SK-N-SH (cell line): ENCODE results near the gene ATP5PD. TPM values are rescaled to one million over a fixed set of nuclear protein-coding genes. Genes with fewer than 3 reads are reported as not detected.
A peak's percentile ranks its signal among the peaks of the same experiment; 100 is the strongest.

Experiments used
- CTCF ChIA-PET: fragments of 300-600, 350-600 bp; formaldehyde crosslinking; extraction: SDS; loops from one replicate; lab custom pipeline; 2021; lab: Yijun Ruan, JAX
- POLR2A ChIA-PET: fragments of 350-600 bp; sonication (Branson Sonifier 250); formaldehyde crosslinking; extraction: SDS; loops from one replicate; lab custom pipeline; 2020; ENCODE audit warnings: antibody characterized with exemption, inconsistent platforms; lab: Yijun Ruan, JAX
- DNase-seq: peaks from one replicate; pipeline ENCODE4 v3.0.0; 2012
- H2AFZ ChIP-seq: fragments of 200-600 bp; sonication (generic); 2 replicates; pipeline ENCODE4 v1.8.1; 2016; ENCODE audit warnings: antibody characterized with exemption, mild to moderate bottlenecking, low read depth
- H3F3A ChIP-seq: fragments of 200-600 bp; sonication (generic); replicated peaks from 2 replicates; pipeline ENCODE3; 2016; ENCODE audit warnings: antibody characterized with exemption, mild to moderate bottlenecking; ENCODE audit not compliant: insufficient read depth
- H3K27ac ChIP-seq, 2 experiments: fragments of 200-500 bp in 1 of 2; fragments of 200-600 bp in 1 of 2; sonication (Bioruptor generic) in 1 of 2; sonication (generic), shearing (Covaris generic) in 1 of 2; 2 replicates each; pipeline versions ENCODE4 v1.5.1 to v1.6.1; 2014 to 2016; ENCODE audit warnings: low read depth in 2 of 2, inconsistent platforms in 1 of 2, low read length in 1 of 2, mild to moderate bottlenecking in 1 of 2, mixed read lengths in 1 of 2
- H3K27me3 ChIP-seq: fragments of 200-600 bp; sonication (generic), shearing (Covaris generic); 2 replicates; pipeline ENCODE4 v1.6.1; 2016; ENCODE audit warnings: mixed run types; ENCODE audit not compliant: insufficient read depth
- H3K36me3 ChIP-seq, 2 experiments: fragments of 200-500 bp in 1 of 2; fragments of 200-600 bp in 1 of 2; sonication (Bioruptor generic) in 1 of 2; sonication (generic) in 1 of 2; replicated peaks in 1 of 2; 2 replicates each; pipeline versions ENCODE3 to v1.5.1; 2014 to 2016; ENCODE audit warnings: low read length in 1 of 2, mild to moderate bottlenecking in 1 of 2; ENCODE audit not compliant: insufficient read depth in 2 of 2, control insufficient read depth in 1 of 2
- H3K4me1 ChIP-seq, 2 experiments: fragments of 200-500 bp in 1 of 2; fragments of 200-600 bp in 1 of 2; sonication (Bioruptor generic) in 1 of 2; sonication (generic), shearing (Covaris generic) in 1 of 2; 2 replicates each; pipeline versions ENCODE4 v1.5.1 to v1.6.1; 2014 to 2016; ENCODE audit warnings: low read depth in 1 of 2, low read length in 1 of 2, mixed run types in 1 of 2; ENCODE audit not compliant: insufficient read depth in 2 of 2, control insufficient read depth in 1 of 2
- H3K4me2 ChIP-seq: fragments of 200-600 bp; sonication (generic), shearing (Covaris generic); 2 replicates; pipeline ENCODE4 v1.6.1; 2017; ENCODE audit warnings: mixed run types
- H3K4me3 ChIP-seq, 2 experiments: fragments of 200-500 bp in 1 of 2; fragments of 200-600 bp in 1 of 2; sonication (Bioruptor generic) in 1 of 2; sonication (generic), shearing (Covaris generic) in 1 of 2; 2 replicates each; pipeline versions ENCODE4 v1.5.1 to v1.8.1; 2014 to 2016; ENCODE audit warnings: low read depth in 2 of 2, inconsistent platforms in 1 of 2, low read length in 1 of 2, mild to moderate bottlenecking in 1 of 2, mixed read lengths in 1 of 2, moderate library complexity in 1 of 2
- H3K79me2 ChIP-seq: fragments of 200-600 bp; sonication (generic); 2 replicates; pipeline ENCODE4 v1.8.1; 2017; ENCODE audit warnings: mild to moderate bottlenecking; ENCODE audit not compliant: insufficient read depth
- H3K9ac ChIP-seq: fragments of 200-600 bp; sonication (generic); 2 replicates; pipeline ENCODE4 v1.6.1; 2017; ENCODE audit warnings: mixed run types
- H3K9me2 ChIP-seq: fragments of 200-600 bp; sonication (generic); 2 replicates; pipeline ENCODE4 v1.6.1; 2017; ENCODE audit warnings: mixed run types
- H3K9me3 ChIP-seq: fragments of 200-600 bp; sonication (generic); 2 replicates; pipeline ENCODE4 v1.6.1; 2017; ENCODE audit warnings: mixed run types, mild to moderate bottlenecking, moderate library complexity
- H4K20me1 ChIP-seq: fragments of 200-600 bp; sonication (generic); 2 replicates; pipeline ENCODE4 v1.6.1; 2017; ENCODE audit warnings: mild to moderate bottlenecking, mixed run types; ENCODE audit not compliant: insufficient read depth
- CHD2 ChIP-seq: fragments of 150-350 bp; IDR thresholded peaks from 2 replicates; pipeline ENCODE4 v1.6.1; 2018; ENCODE audit warnings: low read length; ENCODE audit not compliant: partially characterized antibody
- CTCF ChIP-seq: fragments of 200-600 bp; sonication (generic); IDR thresholded peaks from 2 replicates; pipeline ENCODE4 v1.6.1; 2017; ENCODE audit warnings: antibody characterized with exemption, mild to moderate bottlenecking, moderate library complexity
- GABPA ChIP-seq: IDR thresholded peaks from 2 replicates; pipeline ENCODE4 v1.4.0; 2012; ENCODE audit warnings: low read depth, mild to moderate bottlenecking
- GATA2 ChIP-seq: sonication (generic); formaldehyde crosslinking; IDR thresholded peaks from 2 replicates; pipeline ENCODE4 v1.5.0; 2020; ENCODE audit warnings: mild to moderate bottlenecking, missing genetic modification reagents
- IRF3 ChIP-seq: fragments of 150-350 bp; IDR thresholded peaks from 2 replicates; pipeline ENCODE4 v1.6.1; 2016; ENCODE audit warnings: mild to moderate bottlenecking, low read depth, low read length
- RCOR1 ChIP-seq: fragments of 150-350 bp; IDR thresholded peaks from 2 replicates; pipeline ENCODE4 v1.6.1; 2017; ENCODE audit warnings: antibody characterized with exemption, low read length
- RXRA ChIP-seq: IDR thresholded peaks from 2 replicates; pipeline ENCODE4 v1.4.0; 2012; ENCODE audit warnings: low read depth, mild to moderate bottlenecking, borderline replicate concordance
- SMC3 ChIP-seq: IDR thresholded peaks from 2 replicates; pipeline ENCODE4 v1.6.1; 2012; ENCODE audit warnings: low read depth, low read length, improper control_type of control experiment
- TAF1 ChIP-seq: IDR thresholded peaks from 2 replicates; pipeline ENCODE4 v1.6.1; 2012; ENCODE audit warnings: low read depth, mild to moderate bottlenecking, low read length, moderate library complexity, borderline replicate concordance
- TCF12 ChIP-seq: IDR thresholded peaks from 2 replicates; pipeline ENCODE4 v1.4.0; 2012
- TEAD4 ChIP-seq: IDR thresholded peaks from 2 replicates; pipeline ENCODE4 v1.4.0; 2012; ENCODE audit warnings: mild to moderate bottlenecking, borderline replicate concordance; ENCODE audit not compliant: insufficient read depth
- YY1 ChIP-seq: IDR thresholded peaks from 2 replicates; pipeline ENCODE4 v1.4.0; 2012; ENCODE audit warnings: low read depth, mild to moderate bottlenecking
- ZBTB33 ChIP-seq: IDR thresholded peaks from 2 replicates; pipeline ENCODE4 v1.4.0; 2012; ENCODE audit warnings: low read depth, borderline replicate concordance
- WGBS: methylation state at CpG from one replicate; pipeline ENCODE4 v1.1.6; 2017; ENCODE audit warnings: low lambda C conversion rate; 5-methylcytosine and 5-hydroxymethylcytosine counted together
- polyA plus RNA-seq, 3 experiments: library from polyadenylated mRNA; depleted of rRNA; stranded (reverse); fragments of >200 nt; gene quantifications; 2 replicates each; pipeline ENCODE4 v1.2.3, GENCODE V29; 2012

ATP5PD gene
- polyA plus RNA-seq, 1 of the 3 experiments (the other 2 are of a cell fraction) = 354 TPM

DNA sequence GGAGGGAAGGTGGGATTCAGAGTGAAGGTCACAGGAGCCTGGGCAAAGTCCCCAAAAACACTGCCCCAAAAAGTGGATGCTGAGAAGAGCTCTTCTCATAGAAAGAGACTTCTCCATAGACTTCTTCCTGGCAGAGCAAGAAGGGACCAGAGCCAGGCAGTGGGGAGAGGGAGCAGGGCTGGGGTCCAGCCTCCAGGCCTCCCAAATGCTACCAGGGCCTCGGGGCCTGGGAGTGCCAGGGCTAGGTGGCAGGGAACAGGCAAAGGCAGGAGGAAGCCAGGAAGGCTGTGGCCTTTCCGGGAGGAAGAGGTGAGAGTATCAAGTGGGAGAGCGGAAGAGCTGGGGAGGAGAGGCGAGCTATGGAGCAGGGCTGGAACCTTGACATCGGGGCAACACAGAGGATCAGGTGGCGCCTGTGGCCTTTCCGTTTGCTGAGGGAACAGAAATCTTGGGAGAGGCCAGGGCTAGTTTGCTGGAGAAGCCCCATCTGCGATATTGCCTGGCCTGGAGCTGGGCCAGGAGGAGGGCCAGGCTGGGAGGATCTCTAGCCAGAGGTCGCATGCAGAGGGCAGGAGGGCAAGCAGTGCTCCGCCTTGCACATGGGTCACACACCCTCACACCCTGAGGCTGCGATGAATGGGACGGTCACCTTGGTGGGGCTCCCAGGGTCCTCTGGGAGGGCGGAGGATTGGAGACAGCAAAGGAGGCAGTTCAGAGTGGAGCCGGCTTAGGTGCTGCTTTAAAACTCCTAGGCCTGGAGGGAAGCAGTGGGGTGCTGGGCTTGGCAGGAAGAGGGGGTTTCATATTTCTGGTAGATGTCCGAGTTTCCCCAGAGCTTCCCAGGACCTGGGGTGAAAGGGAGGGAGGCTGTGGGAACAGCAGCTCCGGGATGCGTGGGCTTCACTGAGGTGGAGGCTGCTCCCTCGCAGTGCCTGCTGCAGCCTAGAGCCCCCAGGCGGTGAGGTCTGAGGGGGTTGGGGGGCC, 44.4 kb upstream of the ATP5PD start:
- Histone ChIP-seq H3K4me2 (no peak overlapping the region), H3F3A (peaks cover 2% of the 10 kb centered on the region), H4K20me1 (no peaks in the 10 kb centered on the region), H3K4me1 (peaks cover 0 to 5% of the 10 kb centered on the region in 2 experiments; a peak in 1 of 4 replicates), H3K9ac (no peak overlapping the region), H3K36me3 (no peaks in the 10 kb centered on the region), H3K79me2 (no peaks in the 10 kb centered on the region), H3K27me3 (no peaks in the 10 kb centered on the region), H3K9me2 (no peaks in the 10 kb centered on the region), H3K9me3 (no peaks in the 10 kb centered on the region), H3K27ac (no peak overlapping the region), H2AFZ (no peak overlapping the region), H3K4me3 (no peak overlapping the region)
- ChIA-PET POLR2A (no interaction called here), CTCF (interaction anchor here (0.6 to 2.0 kb wide), 10 partner anchors 15 to 160 kb away, joined by 3 to 15 read pairs (median 6); partner anchors contain the start of gene NT5C)
- WGBS = 73% methylated on average over 18 of the region's 19 CpGs
- DNase-seq = peak; percentile 62
- TF ChIP-seq ZBTB33 (no peak), CHD2 (no peak), GABPA (no peak), SMC3 (no peak), YY1 (no peak), CTCF (no peak), TCF12 (no peak), GATA2 (no peak), IRF3 (no peak), TEAD4 (no peak), RXRA (no peak), RCOR1 (no peak), TAF1 (no peak)
